Loucy (cell line): ENCODE measurements around the gene PRRX1.

Source experiments
- H2AFZ ChIP-seq: fragments of 200-600 bp; sonication (generic); 2 replicates; pipeline ENCODE4 v1.6.0; 2016; ENCODE audit warnings: antibody characterized with exemption, mild to moderate bottlenecking, low read length, moderate library complexity
- H3F3A ChIP-seq: fragments of 200-600 bp; 2 replicates; pipeline ENCODE4 v1.6.0; 2016; ENCODE audit warnings: antibody characterized with exemption, low read depth, mild to moderate bottlenecking
- H3K27me3 ChIP-seq: fragments of 200-600 bp; sonication (generic); 2 replicates; pipeline ENCODE4 v1.6.1; 2014; ENCODE audit warnings: low read length, mild to moderate bottlenecking; ENCODE audit not compliant: insufficient read depth, poor library complexity, severe bottlenecking
- H3K36me3 ChIP-seq: fragments of 200-600 bp; sonication (generic); 2 replicates; pipeline ENCODE4 v1.6.1; 2016; ENCODE audit warnings: low read length; ENCODE audit not compliant: insufficient read depth
- H3K4me1 ChIP-seq: fragments of 200-600 bp; sonication (generic); 2 replicates; pipeline ENCODE4 v1.5.1; 2014; ENCODE audit warnings: low read length, mild to moderate bottlenecking; ENCODE audit not compliant: insufficient read depth, poor library complexity, severe bottlenecking
- H3K4me2 ChIP-seq: fragments of 200-600 bp; sonication (generic); 2 replicates; pipeline ENCODE4 v1.6.0; 2014; ENCODE audit warnings: antibody characterized with exemption, low read length, low read depth, mild to moderate bottlenecking; ENCODE audit not compliant: poor library complexity, severe bottlenecking
- H3K4me3 ChIP-seq: fragments of 200-600 bp; sonication (generic); 2 replicates; pipeline ENCODE4 v1.5.1; 2014; ENCODE audit warnings: low read length, mild to moderate bottlenecking, mixed read lengths; ENCODE audit not compliant: poor library complexity, severe bottlenecking
- H3K79me2 ChIP-seq: fragments of 200-600 bp; sonication (generic); 2 replicates; pipeline ENCODE4 v1.6.1; 2014; ENCODE audit warnings: low read length; ENCODE audit not compliant: insufficient read depth
- H3K9ac ChIP-seq: fragments of 200-600 bp; sonication (generic); 2 replicates; pipeline ENCODE4 v1.6.0; 2014; ENCODE audit warnings: mild to moderate bottlenecking, low read depth, low read length, moderate library complexity; ENCODE audit not compliant: poor library complexity, severe bottlenecking
- H3K9me2 ChIP-seq: fragments of 200-600 bp; sonication (generic); replicated peaks from 2 replicates; pipeline ENCODE4 v1.6.1; 2016; ENCODE audit warnings: low read depth, low read length, mixed read lengths
- H3K9me3 ChIP-seq: fragments of 200-600 bp; sonication (generic); 2 replicates; pipeline ENCODE4 v1.6.1; 2014; ENCODE audit warnings: mild to moderate bottlenecking, antibody characterized with exemption, low read length, low read depth; ENCODE audit not compliant: insufficient read depth
- H4K20me1 ChIP-seq: fragments of 200-600 bp; sonication (generic); 2 replicates; pipeline ENCODE4 v1.6.0; 2014; ENCODE audit warnings: antibody characterized with exemption, low read length, mild to moderate bottlenecking; ENCODE audit not compliant: insufficient read depth, poor library complexity, severe bottlenecking
- EZH2phosphoT487 ChIP-seq: fragments of 200-600 bp; IDR thresholded peaks from 2 replicates; pipeline ENCODE4 v1.6.1; 2018; ENCODE audit warnings: antibody characterized with exemption, mild to moderate bottlenecking, moderate library complexity, borderline replicate concordance
- TF ChIP-seq, protein P1 (sequence below): fragments of 200-600 bp; sonication (generic); conservative IDR thresholded peaks from 2 replicates; pipeline ENCODE4 v1.5.1; 2014; ENCODE audit warnings: mild to moderate bottlenecking, antibody characterized with exemption, low read length

PRRX1 gene

GRCh38 chr1:170619241-170620028 lies 44.5 kb upstream of the PRRX1 start:
- Histone ChIP-seq H3K27me3 (no peaks in the 10 kb centered on the region), H3K79me2 (no peaks in the 10 kb centered on the region), H3K4me3 (no peak overlapping the region), H3K9me2 (no peaks in the 10 kb centered on the region), H2AFZ (no peak overlapping the region), H3K9me3 (no peaks in the 10 kb centered on the region), H3K9ac (no peak overlapping the region), H3K36me3 (no peaks in the 10 kb centered on the region), H4K20me1 (no peaks in the 10 kb centered on the region), H3F3A (no peaks in the 10 kb centered on the region), H3K4me1 (no peaks in the 10 kb centered on the region), H3K4me2 (no peak overlapping the region)
- TF ChIP-seq, protein P1, sequence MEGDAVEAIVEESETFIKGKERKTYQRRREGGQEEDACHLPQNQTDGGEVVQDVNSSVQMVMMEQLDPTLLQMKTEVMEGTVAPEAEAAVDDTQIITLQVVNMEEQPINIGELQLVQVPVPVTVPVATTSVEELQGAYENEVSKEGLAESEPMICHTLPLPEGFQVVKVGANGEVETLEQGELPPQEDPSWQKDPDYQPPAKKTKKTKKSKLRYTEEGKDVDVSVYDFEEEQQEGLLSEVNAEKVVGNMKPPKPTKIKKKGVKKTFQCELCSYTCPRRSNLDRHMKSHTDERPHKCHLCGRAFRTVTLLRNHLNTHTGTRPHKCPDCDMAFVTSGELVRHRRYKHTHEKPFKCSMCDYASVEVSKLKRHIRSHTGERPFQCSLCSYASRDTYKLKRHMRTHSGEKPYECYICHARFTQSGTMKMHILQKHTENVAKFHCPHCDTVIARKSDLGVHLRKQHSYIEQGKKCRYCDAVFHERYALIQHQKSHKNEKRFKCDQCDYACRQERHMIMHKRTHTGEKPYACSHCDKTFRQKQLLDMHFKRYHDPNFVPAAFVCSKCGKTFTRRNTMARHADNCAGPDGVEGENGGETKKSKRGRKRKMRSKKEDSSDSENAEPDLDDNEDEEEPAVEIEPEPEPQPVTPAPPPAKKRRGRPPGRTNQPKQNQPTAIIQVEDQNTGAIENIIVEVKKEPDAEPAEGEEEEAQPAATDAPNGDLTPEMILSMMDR: no peak
- no peak for TF ChIP-seq EZH2phosphoT487

DNA sequence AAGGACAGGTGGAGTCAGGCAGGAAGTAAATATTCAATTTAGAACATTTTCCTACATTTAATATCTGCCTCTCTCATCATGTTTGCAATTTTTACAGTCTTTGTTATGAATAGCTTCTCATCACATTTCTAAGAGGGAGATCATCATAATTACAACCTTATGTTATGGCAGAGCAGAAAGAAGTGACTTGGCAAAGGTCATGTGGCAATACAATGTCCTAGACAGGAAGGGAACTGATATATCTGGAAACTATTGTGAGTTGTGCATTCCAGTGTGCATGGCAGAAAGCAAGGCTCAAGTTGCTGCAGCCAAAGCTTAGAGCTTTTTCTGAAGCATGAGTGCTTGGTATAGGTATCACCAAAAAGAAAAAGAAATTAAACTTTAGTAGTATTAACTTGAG lies 43.8 kb upstream of the PRRX1 start:
- no peaks in the 10 kb centered on the region for H3K36me3 ChIP-seq
- no peaks in the 10 kb centered on the region for H4K20me1 ChIP-seq
- H3K4me3 ChIP-seq: no peak overlapping the region
- H3K79me2 ChIP-seq: no peaks in the 10 kb centered on the region
- H3K27me3 ChIP-seq: no peaks in the 10 kb centered on the region
- no peaks in the 10 kb centered on the region for H3K4me1 ChIP-seq
- no peak overlapping the region for H3K4me2 ChIP-seq
- no peaks in the 10 kb centered on the region for H3K9me3 ChIP-seq
- H3K9me2 ChIP-seq: no peaks in the 10 kb centered on the region
- no peak for TF ChIP-seq EZH2phosphoT487
- TF ChIP-seq, protein P1: no peak
- no peak overlapping the region for H2AFZ ChIP-seq
- H3K9ac ChIP-seq: no peak overlapping the region
- no peaks in the 10 kb centered on the region for H3F3A ChIP-seq

DNA sequence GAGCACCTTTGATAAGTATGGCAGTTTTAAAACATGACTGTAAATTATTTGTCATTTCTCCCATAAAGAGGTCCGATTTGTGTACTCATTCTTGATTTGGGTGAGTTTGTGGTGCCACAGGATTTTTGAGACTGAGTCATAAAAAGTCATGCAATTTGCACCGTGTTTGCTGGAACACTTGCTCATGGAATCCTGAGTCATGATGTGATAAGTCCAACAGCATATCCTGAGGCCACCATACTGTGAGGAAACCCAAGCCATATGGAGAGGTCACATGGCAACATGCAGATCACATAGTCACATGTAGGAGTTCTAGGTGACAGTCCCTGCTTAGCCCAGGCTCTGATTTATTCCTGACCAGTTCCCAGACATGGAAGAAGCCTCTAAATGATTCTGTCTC lies 40.8 kb upstream of the PRRX1 start:
- Histone ChIP-seq H3K27me3 (no peaks in the 10 kb centered on the region), H3K36me3 (no peaks in the 10 kb centered on the region), H3K4me2 (no peak overlapping the region), H3K9ac (no peak overlapping the region), H4K20me1 (no peaks in the 10 kb centered on the region), H3K79me2 (no peaks in the 10 kb centered on the region), H3K9me2 (no peaks in the 10 kb centered on the region), H3K4me1 (no peaks in the 10 kb centered on the region), H3F3A (no peaks in the 10 kb centered on the region), H2AFZ (no peak overlapping the region), H3K4me3 (no peak overlapping the region), H3K9me3 (no peaks in the 10 kb centered on the region)
- TF ChIP-seq EZH2phosphoT487: no peak
- TF ChIP-seq, protein P1: no peak
